HCT116 (cell line): ENCODE results near the gene PKIB. TPM values are rescaled to one million over a fixed set of nuclear protein-coding genes. Genes with fewer than 3 reads are reported as not detected.

Source experiments
- ATAC-seq: fragments of 200-7000 bp; cut with Tn5 transposase; 2 replicates; pipeline ENCODE4 v1.9.1; 2020; ENCODE audit warnings: mild to moderate bottlenecking, moderate library complexity
- BruUV-seq: library from RNA; stranded (reverse); fragments of 400-500 nt; replicated peaks from 2 replicates; lab custom pipeline; 2021; lab: Mats Ljungman, UMichigan
- CTCF ChIA-PET: fragments of 300-600 bp; sonication (Branson Sonifier 250); formaldehyde crosslinking; loops from one replicate; lab custom pipeline; 2021; ENCODE audit warnings: antibody characterized with exemption; lab: Charles Lee
- POLR2A ChIA-PET: fragments of 300-600, 350-600 bp; sonication (Branson Sonifier 250); formaldehyde crosslinking; loops from one replicate; lab custom pipeline; 2021; ENCODE audit warnings: antibody characterized with exemption; lab: Charles Lee
- RAD21 ChIA-PET, 2 experiments: fragments of 300-600 bp; sonication (Branson Sonifier 250); formaldehyde crosslinking; loops; one replicate each; lab custom pipeline; 2023; ENCODE audit warnings: low total read pairs in 2 of 2; ENCODE audit not compliant: uncharacterized antibody in 2 of 2, unreplicated experiment in 2 of 2, low non-redundant PET in 1 of 2; lab: Charles Lee
- DNase-seq: peaks from one replicate; pipeline ENCODE4 v3.0.0-alpha.2; 2010; ENCODE audit warnings: low read depth, low spot score
- H2AFZ ChIP-seq: fragments of 200-600 bp; shearing (Covaris generic), sonication (generic); 2 replicates; pipeline ENCODE4 v1.6.1; 2017; ENCODE audit warnings: low read depth, mixed run types, mixed read lengths, antibody characterized with exemption, low read length; ENCODE audit not compliant: poor library complexity, severe bottlenecking
- H3K27ac ChIP-seq: 2 replicates; pipeline ENCODE4 v1.5.1; 2012; ENCODE audit warnings: low read depth, low read length
- H3K27me3 ChIP-seq: fragments of 200-600 bp; sonication (generic); 2 replicates; pipeline ENCODE4 v1.6.1; 2016; ENCODE audit warnings: mixed run types, low read length, mixed read lengths; ENCODE audit not compliant: insufficient read depth
- H3K36me3 ChIP-seq, 2 experiments: fragments of 200-500 bp in 1 of 2; fragments of 200-600 bp in 1 of 2; sonication (Bioruptor generic) in 1 of 2; sonication (generic) in 1 of 2; 2 replicates each; pipeline versions ENCODE4 v1.5.1 to v1.6.1; 2014 to 2016; ENCODE audit warnings: low read length in 2 of 2, inconsistent platforms in 1 of 2, mixed read lengths in 1 of 2, mixed run types in 1 of 2; ENCODE audit not compliant: insufficient read depth in 2 of 2, control insufficient read depth in 1 of 2
- H3K4me1 ChIP-seq, 2 experiments: fragments of 200-600 bp in 1 of 2; sonication (generic) in 1 of 2; 2 replicates each; pipeline versions ENCODE4 v1.5.1 to v1.6.1; 2012 to 2017; ENCODE audit warnings: low read length in 2 of 2, inconsistent platforms in 1 of 2, mild to moderate bottlenecking in 1 of 2, mixed read lengths in 1 of 2, mixed run types in 1 of 2, moderate library complexity in 1 of 2; ENCODE audit not compliant: insufficient read depth in 2 of 2, control insufficient read depth in 1 of 2
- H3K4me2 ChIP-seq: fragments of 200-600 bp; sonication (generic); 2 replicates; pipeline ENCODE4 v1.6.1; 2017; ENCODE audit warnings: mixed run types, low read length, mixed read lengths
- H3K4me3 ChIP-seq, 2 experiments: fragments of 200-600 bp in 1 of 2; sonication (generic) in 1 of 2; replicated peaks in 1 of 2; 2 replicates each; pipeline ENCODE4 v1.5.1; 2011 to 2016; ENCODE audit warnings: low read length in 2 of 2, control low read depth in 1 of 2, low read depth in 1 of 2, mild to moderate bottlenecking in 1 of 2, mixed read lengths in 1 of 2, mixed run types in 1 of 2
- H3K79me2 ChIP-seq: fragments of 200-600 bp; sonication (generic); 2 replicates; pipeline ENCODE4 v1.6.1; 2017; ENCODE audit warnings: mild to moderate bottlenecking, mixed run types, low read length, moderate library complexity, mixed read lengths; ENCODE audit not compliant: insufficient read depth
- H3K9ac ChIP-seq: fragments of 200-600 bp; sonication (generic); 2 replicates; pipeline ENCODE4 v1.6.1; 2016; ENCODE audit warnings: low read length, mixed read lengths
- H3K9me2 ChIP-seq: fragments of 200-600 bp; sonication (generic), shearing (Covaris generic); 2 replicates; pipeline ENCODE4 v1.6.1; 2017; ENCODE audit warnings: mixed run types, mild to moderate bottlenecking, moderate library complexity; ENCODE audit not compliant: insufficient read depth
- H3K9me3 ChIP-seq, 2 experiments: fragments of 200-500 bp in 1 of 2; fragments of 200-600 bp in 1 of 2; sonication (Bioruptor generic) in 1 of 2; sonication (generic) in 1 of 2; 2 replicates each; pipeline ENCODE4 v1.6.1; 2014 to 2017; ENCODE audit warnings: low read length in 2 of 2, mixed read lengths in 2 of 2, inconsistent platforms in 1 of 2, low read depth in 1 of 2, mild to moderate bottlenecking in 1 of 2, mixed run types in 1 of 2, moderate library complexity in 1 of 2; ENCODE audit not compliant: control insufficient read depth in 1 of 2, insufficient read depth in 1 of 2
- H4K20me1 ChIP-seq: fragments of 200-600 bp; sonication (generic), shearing (Covaris generic); 2 replicates; pipeline ENCODE4 v1.6.1; 2017; ENCODE audit warnings: mixed run types, mild to moderate bottlenecking, moderate library complexity; ENCODE audit not compliant: insufficient read depth
- CBX3 ChIP-seq: IDR thresholded peaks from 2 replicates; pipeline ENCODE4 v1.6.1; 2012; ENCODE audit warnings: low read depth
- CEBPB ChIP-seq: IDR thresholded peaks from 2 replicates; pipeline ENCODE4 v1.6.1; 2012; ENCODE audit warnings: low read depth
- EGR1 ChIP-seq: IDR thresholded peaks from 2 replicates; pipeline ENCODE4 v1.6.1; 2012; ENCODE audit warnings: low read depth
- ELF1 ChIP-seq: IDR thresholded peaks from 2 replicates; pipeline ENCODE4 v1.6.1; 2012; ENCODE audit warnings: low read depth, borderline replicate concordance
- EZH2phosphoT487 ChIP-seq: fragments of 200-600 bp; IDR thresholded peaks from 2 replicates; pipeline ENCODE4 v1.6.1; 2018; ENCODE audit warnings: antibody characterized with exemption, borderline replicate concordance
- FOSL1 ChIP-seq: IDR thresholded peaks from 2 replicates; pipeline ENCODE4 v1.6.1; 2012; ENCODE audit warnings: low read depth
- JUND ChIP-seq: IDR thresholded peaks from 2 replicates; pipeline ENCODE4 v1.6.1; 2012
- MAX ChIP-seq: IDR thresholded peaks from 2 replicates; pipeline ENCODE4 v1.6.1; 2012
- POLR2AphosphoS5 ChIP-seq: IDR thresholded peaks from 2 replicates; pipeline ENCODE4 v1.6.1; 2011; ENCODE audit warnings: mild to moderate bottlenecking, low read depth, low read length, moderate library complexity
- RAD21 ChIP-seq: IDR thresholded peaks from 2 replicates; pipeline ENCODE4 v1.6.1; 2012; ENCODE audit warnings: low read depth, mild to moderate bottlenecking
- SIN3A ChIP-seq: IDR thresholded peaks from 2 replicates; pipeline ENCODE4 v1.6.1; 2012; ENCODE audit warnings: low read depth
- SP1 ChIP-seq: IDR thresholded peaks from 2 replicates; pipeline ENCODE4 v1.6.1; 2012; ENCODE audit warnings: low read depth
- SRF ChIP-seq: IDR thresholded peaks from 2 replicates; pipeline ENCODE4 v1.6.1; 2012; ENCODE audit warnings: low read depth
- TCF7L2 ChIP-seq: IDR thresholded peaks from 2 replicates; pipeline ENCODE4 v1.7.0; 2011; ENCODE audit warnings: borderline replicate concordance, inconsistent platforms; ENCODE audit not compliant: insufficient read depth, insufficient read length; ENCODE audit errors: extremely low read depth
- YY1 ChIP-seq: IDR thresholded peaks from 2 replicates; pipeline ENCODE4 v1.6.1; 2011; ENCODE audit warnings: low read length, low read depth, moderate library complexity, mild to moderate bottlenecking; ENCODE audit not compliant: insufficient replicate concordance; ENCODE audit errors: extremely low read depth
- ZFX ChIP-seq: fragments of 450-650 bp; IDR thresholded peaks from 2 replicates; pipeline ENCODE4 v1.6.1; 2017
- ZNF274 ChIP-seq: fragments of 200-500 bp; sonication (Bioruptor generic); IDR thresholded peaks from 2 replicates; pipeline ENCODE4 v1.6.1; 2014; ENCODE audit warnings: mild to moderate bottlenecking, low read depth, low read length, inconsistent platforms
- intact Hi-C: fragments of 100-400 bp; cut with micrococcal nuclease; formaldehyde crosslinking; loops from 2 replicates; pipeline ENCODE4 v1.10.0; 2022
- total RNA-seq: library from RNA; stranded (reverse); gene quantifications from one replicate; pipeline ENCODE4 v1.2.1, GENCODE V29; 2021; ENCODE audit not compliant: unreplicated experiment
- TF ChIP-seq, protein P1 (sequence below), 3 experiments: fragments of 200-600 bp in 1 of 3; sonication (generic) in 1 of 3; IDR thresholded peaks in 2 of 3; conservative IDR thresholded peaks in 1 of 3; 2 replicates each; pipeline ENCODE4 v1.5.1; 2012 to 2017; ENCODE audit warnings: low read depth in 2 of 3, low read length in 2 of 3, antibody characterized with exemption in 1 of 3, borderline replicate concordance in 1 of 3, control low read depth in 1 of 3, mild to moderate bottlenecking in 1 of 3, mixed read lengths in 1 of 3, mixed run types in 1 of 3, moderate library complexity in 1 of 3; ENCODE audit not compliant: insufficient read depth in 1 of 3
- TF ChIP-seq, protein P2 (sequence below): IDR thresholded peaks from 2 replicates; pipeline ENCODE4 v1.6.1; 2012; ENCODE audit warnings: low read depth

The PKIB gene
- total RNA-seq, 1 experiment from 2014 or later = 24.0 TPM

GRCh38 chr6:122695188-122695587 is 85.0 kb downstream of the PKIB start:
- Histone ChIP-seq H3K27ac (peak overlapping the region; percentile 72; the same call in 1 of the 2 replicates), H3K27me3 (no peaks in the 10 kb centered on the region), H3K9me2 (no peaks in the 10 kb centered on the region), H2AFZ (no peak overlapping the region), H3K36me3 (no peaks in the 10 kb centered on the region), H3K79me2 (no peaks in the 10 kb centered on the region), H3K9me3 (no peaks in the 10 kb centered on the region), H3K4me1 (peaks cover 23 to 60% of the 10 kb centered on the region in 2 experiments), H4K20me1 (no peaks in the 10 kb centered on the region), H3K9ac (no peak overlapping the region), H3K4me2 (peak overlapping the region; percentile 65; the same call in 1 of the 2 replicates), H3K4me3 (no peak overlapping the region)
- CTCF ChIA-PET = interaction anchor here (2.2 kb wide), 1 partner anchor 85 kb away, joined by 6 read pairs; the partner anchor contains the start of gene PKIB
- TF ChIP-seq JUND (no peak), SP1 (no peak), YY1 (no peak), CEBPB (no peak), MAX (no peak), CBX3 (no peak), SRF (no peak), RAD21 (no peak), FOSL1 (no peak), TCF7L2 (no peak), POLR2AphosphoS5 (no peak), EGR1 (no peak), ZFX (no peak), ELF1 (no peak), ZNF274 (no peak), SIN3A (no peak), EZH2phosphoT487 (no peak)
- TF ChIP-seq, protein P1, sequence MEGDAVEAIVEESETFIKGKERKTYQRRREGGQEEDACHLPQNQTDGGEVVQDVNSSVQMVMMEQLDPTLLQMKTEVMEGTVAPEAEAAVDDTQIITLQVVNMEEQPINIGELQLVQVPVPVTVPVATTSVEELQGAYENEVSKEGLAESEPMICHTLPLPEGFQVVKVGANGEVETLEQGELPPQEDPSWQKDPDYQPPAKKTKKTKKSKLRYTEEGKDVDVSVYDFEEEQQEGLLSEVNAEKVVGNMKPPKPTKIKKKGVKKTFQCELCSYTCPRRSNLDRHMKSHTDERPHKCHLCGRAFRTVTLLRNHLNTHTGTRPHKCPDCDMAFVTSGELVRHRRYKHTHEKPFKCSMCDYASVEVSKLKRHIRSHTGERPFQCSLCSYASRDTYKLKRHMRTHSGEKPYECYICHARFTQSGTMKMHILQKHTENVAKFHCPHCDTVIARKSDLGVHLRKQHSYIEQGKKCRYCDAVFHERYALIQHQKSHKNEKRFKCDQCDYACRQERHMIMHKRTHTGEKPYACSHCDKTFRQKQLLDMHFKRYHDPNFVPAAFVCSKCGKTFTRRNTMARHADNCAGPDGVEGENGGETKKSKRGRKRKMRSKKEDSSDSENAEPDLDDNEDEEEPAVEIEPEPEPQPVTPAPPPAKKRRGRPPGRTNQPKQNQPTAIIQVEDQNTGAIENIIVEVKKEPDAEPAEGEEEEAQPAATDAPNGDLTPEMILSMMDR (IDR thresholded peaks at IDR 0.05 in 2 of 3, conservative IDR thresholded peaks at IDR 0.05 in 1 of 3; ENCODE audit: borderline replicate concordance in 1 of 3, insufficient read depth in 1 of 3, low read depth in 2 of 3, low read length in 2 of 3) = no peak
- TF ChIP-seq, protein P2, sequence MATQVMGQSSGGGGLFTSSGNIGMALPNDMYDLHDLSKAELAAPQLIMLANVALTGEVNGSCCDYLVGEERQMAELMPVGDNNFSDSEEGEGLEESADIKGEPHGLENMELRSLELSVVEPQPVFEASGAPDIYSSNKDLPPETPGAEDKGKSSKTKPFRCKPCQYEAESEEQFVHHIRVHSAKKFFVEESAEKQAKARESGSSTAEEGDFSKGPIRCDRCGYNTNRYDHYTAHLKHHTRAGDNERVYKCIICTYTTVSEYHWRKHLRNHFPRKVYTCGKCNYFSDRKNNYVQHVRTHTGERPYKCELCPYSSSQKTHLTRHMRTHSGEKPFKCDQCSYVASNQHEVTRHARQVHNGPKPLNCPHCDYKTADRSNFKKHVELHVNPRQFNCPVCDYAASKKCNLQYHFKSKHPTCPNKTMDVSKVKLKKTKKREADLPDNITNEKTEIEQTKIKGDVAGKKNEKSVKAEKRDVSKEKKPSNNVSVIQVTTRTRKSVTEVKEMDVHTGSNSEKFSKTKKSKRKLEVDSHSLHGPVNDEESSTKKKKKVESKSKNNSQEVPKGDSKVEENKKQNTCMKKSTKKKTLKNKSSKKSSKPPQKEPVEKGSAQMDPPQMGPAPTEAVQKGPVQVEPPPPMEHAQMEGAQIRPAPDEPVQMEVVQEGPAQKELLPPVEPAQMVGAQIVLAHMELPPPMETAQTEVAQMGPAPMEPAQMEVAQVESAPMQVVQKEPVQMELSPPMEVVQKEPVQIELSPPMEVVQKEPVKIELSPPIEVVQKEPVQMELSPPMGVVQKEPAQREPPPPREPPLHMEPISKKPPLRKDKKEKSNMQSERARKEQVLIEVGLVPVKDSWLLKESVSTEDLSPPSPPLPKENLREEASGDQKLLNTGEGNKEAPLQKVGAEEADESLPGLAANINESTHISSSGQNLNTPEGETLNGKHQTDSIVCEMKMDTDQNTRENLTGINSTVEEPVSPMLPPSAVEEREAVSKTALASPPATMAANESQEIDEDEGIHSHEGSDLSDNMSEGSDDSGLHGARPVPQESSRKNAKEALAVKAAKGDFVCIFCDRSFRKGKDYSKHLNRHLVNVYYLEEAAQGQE = no peak
- POLR2A ChIA-PET = no interaction called here
- DNase-seq (no peak), ATAC-seq (no peak)
- intact Hi-C loops = no loop called here
- RAD21 ChIA-PET = no interaction called here
- BruUV-seq = no TSS peak
